Measurements from ENCODE around the gene DAP.

- TF ChIP-seq, protein P1, sequence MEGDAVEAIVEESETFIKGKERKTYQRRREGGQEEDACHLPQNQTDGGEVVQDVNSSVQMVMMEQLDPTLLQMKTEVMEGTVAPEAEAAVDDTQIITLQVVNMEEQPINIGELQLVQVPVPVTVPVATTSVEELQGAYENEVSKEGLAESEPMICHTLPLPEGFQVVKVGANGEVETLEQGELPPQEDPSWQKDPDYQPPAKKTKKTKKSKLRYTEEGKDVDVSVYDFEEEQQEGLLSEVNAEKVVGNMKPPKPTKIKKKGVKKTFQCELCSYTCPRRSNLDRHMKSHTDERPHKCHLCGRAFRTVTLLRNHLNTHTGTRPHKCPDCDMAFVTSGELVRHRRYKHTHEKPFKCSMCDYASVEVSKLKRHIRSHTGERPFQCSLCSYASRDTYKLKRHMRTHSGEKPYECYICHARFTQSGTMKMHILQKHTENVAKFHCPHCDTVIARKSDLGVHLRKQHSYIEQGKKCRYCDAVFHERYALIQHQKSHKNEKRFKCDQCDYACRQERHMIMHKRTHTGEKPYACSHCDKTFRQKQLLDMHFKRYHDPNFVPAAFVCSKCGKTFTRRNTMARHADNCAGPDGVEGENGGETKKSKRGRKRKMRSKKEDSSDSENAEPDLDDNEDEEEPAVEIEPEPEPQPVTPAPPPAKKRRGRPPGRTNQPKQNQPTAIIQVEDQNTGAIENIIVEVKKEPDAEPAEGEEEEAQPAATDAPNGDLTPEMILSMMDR (IDR thresholded peaks at IDR 0.05), result no peak
- no peak for TF ChIP-seq POLR2A (IDR thresholded peaks at IDR 0.05)
These were observed 47.6 kb upstream of the DAP start for GRCh38 chr5:10808347-10809226.

Data from adrenal gland (tissue), 5 donors.